K562 (cell line): ENCODE measurements around the gene CELA1. TPM values are rescaled to one million over a fixed set of nuclear protein-coding genes. Genes with fewer than 3 reads are reported as not detected.

ENCODE experiments used
- ADNP ChIP-seq: fragments of 200-800 bp; sonication (Bioruptor generic); IDR thresholded peaks from 2 replicates; pipeline ENCODE4 v1.6.1; 2016; ENCODE audit warnings: missing genetic modification characterization, missing compliant biosample characterization
- AFF4 ChIP-seq: sonication (generic); formaldehyde crosslinking; IDR thresholded peaks from 2 replicates; pipeline ENCODE4 v1.8.0; 2023; ENCODE audit warnings: mild to moderate bottlenecking, missing genetic modification reagents
- ARID4B ChIP-seq: sonication (generic); formaldehyde crosslinking; IDR thresholded peaks from 2 replicates; pipeline ENCODE4 v1.8.0; 2022; ENCODE audit warnings: mild to moderate bottlenecking, missing genetic modification reagents
- FOSL1 ChIP-seq: fragments of 200-800 bp; sonication (Bioruptor generic); conservative IDR thresholded peaks from 2 replicates; pipeline ENCODE4 v1.6.1; 2016; ENCODE audit warnings: missing genetic modification characterization, missing compliant biosample characterization
- KAT8 ChIP-seq: fragments of 450-650 bp; IDR thresholded peaks from 2 replicates; pipeline ENCODE4 v1.6.1; 2016; ENCODE audit warnings: low read depth, mild to moderate bottlenecking
- KHSRP ChIP-seq: fragments of 450-650 bp; IDR thresholded peaks from 2 replicates; pipeline ENCODE4 v1.6.1; 2017
- MTA2 ChIP-seq: fragments of 450-650 bp; IDR thresholded peaks from 2 replicates; pipeline ENCODE4 v1.6.1; 2016; ENCODE audit warnings: low read depth
- NR0B1 ChIP-seq: fragments of 450-650 bp; IDR thresholded peaks from one replicate; pipeline ENCODE4 v1.6.1; 2018; ENCODE audit warnings: mild to moderate bottlenecking, moderate library complexity; ENCODE audit not compliant: partially characterized antibody
- NR2C2 ChIP-seq, 2 experiments: fragments of 200-800 bp in 1 of 2; sonication (Bioruptor generic) in 1 of 2; sonication (generic) in 1 of 2; formaldehyde crosslinking in 1 of 2; IDR thresholded peaks; 2 replicates each; pipeline versions ENCODE4 v1.6.1 to v1.8.0; 2016 to 2022; ENCODE audit warnings: mild to moderate bottlenecking in 1 of 2, missing compliant biosample characterization in 1 of 2, missing genetic modification characterization in 1 of 2, missing genetic modification reagents in 1 of 2
- STAT5A ChIP-seq: IDR thresholded peaks from 2 replicates; pipeline ENCODE4 v1.6.1; 2012; ENCODE audit warnings: low read length, inconsistent platforms, borderline replicate concordance
- USF1 ChIP-seq: sonication (generic); formaldehyde crosslinking; IDR thresholded peaks from 2 replicates; pipeline ENCODE4 v1.9.0; 2022; ENCODE audit warnings: mild to moderate bottlenecking, missing genetic modification reagents
- XRCC5 ChIP-seq: fragments of 200-400 bp; formaldehyde crosslinking; IDR thresholded peaks from 2 replicates; pipeline ENCODE4 v1.6.1; 2017; ENCODE audit warnings: low read depth, mild to moderate bottlenecking, low read length
- ZKSCAN8 ChIP-seq: fragments of 200-800 bp; sonication (Bioruptor generic); IDR thresholded peaks from 2 replicates; pipeline ENCODE4 v1.6.1; 2016; ENCODE audit warnings: missing genetic modification characterization, missing compliant biosample characterization
- ZNF134 ChIP-seq: fragments of 250-450 bp; sonication (Bioruptor Pico); conservative IDR thresholded peaks from 2 replicates; pipeline ENCODE4 v1.4.0; 2020
- ZNF140 ChIP-seq: fragments of 250-450 bp; sonication (Bioruptor Pico); IDR thresholded peaks from 2 replicates; pipeline ENCODE4 v1.8.0; 2021; ENCODE audit warnings: moderate library complexity, mild to moderate bottlenecking, inconsistent platforms
- ZNF561 ChIP-seq: fragments of 450-650 bp; formaldehyde crosslinking; conservative IDR thresholded peaks from 2 replicates; pipeline ENCODE4 v1.4.0; 2020; ENCODE audit warnings: mild to moderate bottlenecking, moderate library complexity
- ZNF780A ChIP-seq: fragments of 250-450 bp; sonication (Bioruptor Pico); IDR thresholded peaks from 2 replicates; pipeline ENCODE4 v1.5.0; 2021; ENCODE audit warnings: mild to moderate bottlenecking
- polyA plus RNA-seq, 8 experiments: library from polyadenylated mRNA; depleted of rRNA in 4 of 8; stranded (reverse) in 5 of 8; unstranded in 3 of 8; fragments of >200 nt; fragmentation: Nextera tagmentation in 2 of 8; fragmentation: Illumina TruSeq in 1 of 8; extraction: Ambion mirVana in 2 of 8; extraction: Trizol in 1 of 8; gene quantifications; 2 replicates each; pipeline versions ENCODE4 v1.2.1 to v1.2.3, GENCODE V29; 2011 to 2014; ENCODE audit warnings: inconsistent platforms in 1 of 8, missing spikeins in 1 of 8
- total RNA-seq, 7 experiments: library from RNA; depleted of rRNA in 6 of 7; stranded (reverse); fragments of >200 nt in 6 of 7; fragmentation: Illumina TruSeq in 2 of 7; extraction: Trizol in 2 of 7; gene quantifications; 2 replicates each; pipeline versions ENCODE4 v1.2.1 to v1.2.3, GENCODE V29; 2011 to 2021; ENCODE audit warnings: low replicate concordance in 1 of 7

Gene CELA1
- total and polyA plus RNA-seq, 9 of the 15 experiments (the other 6 are each of a cell fraction or from before 2014, with no cell fraction given): 0.06 to 0.27 (median 0.22) TPM; not detected in 6

- TF ChIP-seq ZNF134: no peak
- TF ChIP-seq XRCC5: no peak
- no peak for TF ChIP-seq ZKSCAN8
- TF ChIP-seq NR2C2 (CRISPR knock-in tag; IDR thresholded peaks at IDR 0.05): no peak
- TF ChIP-seq NR2C2 (tag; IDR thresholded peaks at IDR 0.05): no peak
- 0 out of 2 replicates have a peak, but pooled peaks have one; percentile 34 for TF ChIP-seq FOSL1 (tag)
- peak; percentile 56 for TF ChIP-seq MTA2
- TF ChIP-seq STAT5A: 0 out of 2 replicates have a peak, but pooled peaks have one; percentile 29
- no peak for TF ChIP-seq KHSRP
- no peak for TF ChIP-seq ADNP
- no peak for TF ChIP-seq NR0B1
- TF ChIP-seq ZNF780A (CRISPR knock-in tag): no peak
- no peak for TF ChIP-seq ARID4B (CRISPR knock-in tag)
- no peak for TF ChIP-seq ZNF561 (CRISPR knock-in tag)
- no peak for TF ChIP-seq USF1 (CRISPR knock-in tag)
- no peak for TF ChIP-seq AFF4 (CRISPR knock-in tag)
- TF ChIP-seq ZNF140 (CRISPR knock-in tag): no peak
- TF ChIP-seq KAT8: no peak
Observed at GRCh38 chr12:51362747-51363342, 16.4 kb upstream of the CELA1 start (continued).
